HG02970 (cell line): ENCODE data around the gene MAGEA4.

ENCODE experiments used
- ATAC-seq: cut with Tn5 transposase; IDR thresholded peaks from one replicate; pipeline ENCODE4 v1.9.1; 2021; ENCODE audit warnings: mild to moderate bottlenecking, moderate library complexity, moderate number of reproducible peaks; ENCODE audit not compliant: unreplicated experiment, low FRiP score

The MAGEA4 gene

GRCh38 chrX:151922692-151923091 is 10.0 kb downstream of the MAGEA4 start:
- ATAC-seq, result no peak

GRCh38 chrX:151923648-151924047 is 11.0 kb downstream of the MAGEA4 start:
- no peak for ATAC-seq

DNA sequence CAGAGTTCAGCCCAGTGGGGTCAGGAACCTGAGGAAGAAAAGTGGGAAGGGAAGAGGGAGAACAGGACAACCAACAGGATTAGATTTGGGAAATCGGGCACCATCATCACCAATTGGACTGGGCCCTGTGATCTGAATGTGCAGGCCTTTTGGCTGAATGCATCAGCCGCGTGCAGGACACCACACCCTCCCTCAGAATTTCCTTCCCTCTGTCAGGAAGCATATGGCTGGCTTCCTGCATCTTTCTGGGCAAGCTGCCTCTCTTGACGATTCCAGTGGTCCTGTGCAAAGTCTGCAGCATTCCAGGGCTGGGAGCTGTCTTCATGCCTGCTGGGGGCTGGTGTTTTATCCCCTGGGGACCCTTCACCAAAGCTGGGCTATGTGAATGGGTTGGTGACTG is 16.4 kb downstream of the MAGEA4 start:
- ATAC-seq, result no peak

- ATAC-seq, result no peak
Observed at GRCh38 chrX:151935358-151935757, 22.7 kb downstream of the MAGEA4 start.

GRCh38 chrX:151938172-151938571 is 25.5 kb downstream of the MAGEA4 start:
- no peak for ATAC-seq

DNA sequence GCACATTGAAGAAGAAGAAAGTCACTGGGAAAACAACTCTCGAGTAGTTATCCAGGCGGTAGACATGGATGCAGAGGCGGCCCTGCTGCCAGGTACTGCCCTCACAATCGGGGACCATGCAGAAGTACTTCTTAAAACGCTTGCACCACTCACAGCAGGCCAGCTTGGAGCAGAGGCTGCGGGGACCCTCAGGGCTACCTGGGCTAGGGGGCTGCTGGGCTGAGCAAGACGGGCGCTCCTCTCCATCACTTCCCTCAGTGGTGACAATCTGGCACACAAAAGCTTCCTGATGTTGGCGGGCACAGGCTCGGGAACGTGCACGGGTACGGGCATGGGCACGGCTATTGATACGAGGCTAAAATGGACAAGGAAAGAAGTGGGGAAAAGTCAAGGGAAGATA is 42.0 kb downstream of the MAGEA4 start:
- ATAC-seq, result no peak

GRCh38 chrX:151958101-151958500 is 45.4 kb downstream of the MAGEA4 start:
- no peak for ATAC-seq

DNA sequence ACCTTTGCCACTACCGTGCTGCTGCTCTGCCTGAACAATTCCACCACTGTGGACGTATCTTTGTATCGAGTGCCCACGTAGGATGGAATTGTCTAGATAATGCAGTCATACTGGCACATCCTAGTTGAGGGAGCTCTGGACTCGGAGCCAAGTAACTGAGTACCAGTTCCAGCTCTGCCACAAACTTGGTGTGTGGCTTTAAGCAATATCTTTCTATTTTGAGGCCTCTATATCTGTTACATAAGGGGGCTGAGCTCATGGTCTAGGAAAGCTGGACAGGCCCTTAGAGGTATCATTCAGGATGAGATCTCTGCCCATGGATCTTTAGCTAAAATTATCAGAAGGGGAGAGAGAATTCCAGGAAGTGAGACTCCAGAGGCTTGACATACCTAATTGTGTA is 49.3 kb downstream of the MAGEA4 start:
- ATAC-seq, result no peak

DNA sequence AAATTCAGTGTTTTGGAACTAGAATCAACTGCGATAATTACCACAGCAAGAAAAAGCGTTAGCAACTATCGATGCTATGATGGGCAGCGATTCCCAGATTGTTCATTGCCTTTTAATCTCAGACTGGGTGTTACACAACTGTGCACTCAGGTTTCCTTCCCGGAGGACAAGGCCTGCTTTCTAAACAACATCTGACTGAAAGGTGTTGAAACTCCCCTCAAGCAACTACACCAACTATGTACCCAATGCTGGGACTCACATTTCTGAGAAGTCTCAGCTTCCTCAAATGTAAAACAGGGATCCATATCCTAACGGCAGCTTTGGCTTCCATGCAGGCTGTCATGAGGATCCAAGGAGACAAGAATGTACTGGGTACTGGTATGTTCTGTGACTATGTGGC is 53.5 kb downstream of the MAGEA4 start:
- ATAC-seq, result no peak

DNA sequence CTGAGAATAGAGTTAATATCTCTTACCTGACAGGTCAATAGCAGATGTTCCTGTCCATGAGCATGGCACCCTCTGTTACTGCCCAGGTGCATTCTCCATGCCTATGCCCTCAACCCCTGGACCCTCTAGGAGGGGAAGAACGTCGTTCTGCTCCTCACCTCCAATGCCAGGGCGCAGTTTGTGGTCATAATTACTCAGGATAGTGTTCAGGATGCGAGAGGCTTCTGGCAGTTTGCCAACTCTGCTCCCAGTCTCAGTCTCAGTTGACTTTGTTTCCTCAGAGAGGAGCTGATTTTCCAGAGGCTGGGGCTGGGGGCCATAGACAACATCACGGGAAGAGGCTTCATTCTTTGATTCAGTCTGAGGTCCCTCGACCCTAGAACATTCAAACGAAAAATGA is 57.3 kb downstream of the MAGEA4 start:
- no peak for ATAC-seq

- no peak for ATAC-seq
Observed at GRCh38 chrX:151970661-151971060, 58.0 kb downstream of the MAGEA4 start.

- ATAC-seq, result no peak
Observed at GRCh38 chrX:151973060-151973661, 60.5 kb downstream of the MAGEA4 start.

DNA sequence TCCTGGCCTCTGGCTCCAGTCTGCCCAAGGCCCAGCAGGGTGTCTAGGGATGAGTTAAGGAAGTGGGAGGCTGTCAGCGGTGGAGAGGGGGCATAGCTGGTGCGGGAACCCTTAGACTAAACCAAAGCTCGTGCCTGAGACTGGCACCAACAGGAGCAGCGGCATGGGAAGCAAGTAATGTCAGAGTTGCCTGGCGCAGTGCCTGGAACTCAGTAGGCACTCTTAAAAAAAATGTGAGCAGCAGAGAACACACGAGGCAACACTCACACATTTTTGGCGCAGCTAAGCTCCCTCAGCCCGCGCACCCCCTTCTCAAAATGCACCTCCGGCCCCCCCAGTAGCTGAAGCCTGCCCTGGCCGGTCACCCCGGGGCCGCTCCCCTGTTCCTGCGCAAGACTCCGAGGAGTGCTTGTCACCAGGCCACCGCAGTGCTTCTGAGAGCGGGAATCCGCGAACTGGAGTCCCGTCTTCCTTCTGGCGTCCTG is 61.2 kb downstream of the MAGEA4 start:
- ATAC-seq, result no peak
